Stimulated activated CD4-positive, alpha-beta T cell treated with anti-CD3 and anti-CD28 coated beads, Interleukin-15, amount 100 ng/mL, for 24 hours (primary cell): Measurements from ENCODE around the gene LNPEP.

Experiments used
- DNase-seq: peaks from one replicate; pipeline ENCODE4 v3.0.0-alpha.2; 2020

The LNPEP gene

GRCh38 chr5:96935559-96936430 lies at the start of gene LNPEP:
LNPEP (plus strand) TSS chr5:96936080; CDS start chr5:96936156, 76 bp downstream.
- DNase-seq: peak; percentile 96

DNA sequence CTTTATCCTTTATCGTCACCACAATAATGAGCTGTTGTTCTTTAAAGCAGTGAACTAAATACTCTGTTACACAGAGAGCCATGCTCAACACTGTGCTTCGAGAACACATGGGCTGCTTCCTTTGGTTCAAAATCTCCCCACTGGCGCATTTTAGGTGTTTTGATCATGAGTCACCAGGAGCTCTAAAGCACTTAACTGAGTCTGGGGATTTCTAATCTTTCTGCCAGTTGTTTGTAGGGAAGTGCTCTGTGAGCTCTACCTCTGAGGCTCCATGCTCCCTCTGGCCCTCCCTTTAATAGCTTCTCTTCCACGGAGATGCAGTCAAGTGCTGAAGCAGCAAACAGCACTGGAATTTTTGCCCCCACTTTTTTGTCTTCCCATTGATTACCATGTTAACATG lies 42.5 kb upstream of the LNPEP start:
- DNase-seq: no peak

- peak; percentile 50 for DNase-seq
These were observed 39.6 kb upstream of the LNPEP start for GRCh38 chr5:96896276-96896675.

DNA sequence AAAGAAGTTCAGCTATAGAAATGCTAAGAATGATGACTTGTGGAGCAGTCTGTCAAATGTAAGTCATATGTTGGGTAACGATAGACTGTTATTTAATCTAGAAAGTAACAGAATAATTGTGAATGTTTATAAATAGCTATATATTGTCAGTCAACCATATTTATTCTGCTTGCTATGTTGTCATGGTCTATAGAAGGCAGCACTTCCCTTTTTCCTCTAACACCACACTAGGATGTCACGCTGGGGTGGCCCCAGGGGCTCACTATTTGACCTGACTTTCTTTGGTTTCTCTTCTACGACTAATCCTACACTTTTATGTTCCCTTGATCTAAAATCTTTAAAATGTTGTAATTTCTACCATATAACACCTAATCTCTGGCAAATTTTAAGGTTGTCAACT lies 39.1 kb upstream of the LNPEP start:
- peak; percentile 59 for DNase-seq

- no peak for DNase-seq
These were observed 34.5 kb upstream of the LNPEP start for GRCh38 chr5:96901384-96901783.

- DNase-seq: no peak
These were observed 34.0 kb upstream of the LNPEP start for GRCh38 chr5:96901841-96902240.

DNA sequence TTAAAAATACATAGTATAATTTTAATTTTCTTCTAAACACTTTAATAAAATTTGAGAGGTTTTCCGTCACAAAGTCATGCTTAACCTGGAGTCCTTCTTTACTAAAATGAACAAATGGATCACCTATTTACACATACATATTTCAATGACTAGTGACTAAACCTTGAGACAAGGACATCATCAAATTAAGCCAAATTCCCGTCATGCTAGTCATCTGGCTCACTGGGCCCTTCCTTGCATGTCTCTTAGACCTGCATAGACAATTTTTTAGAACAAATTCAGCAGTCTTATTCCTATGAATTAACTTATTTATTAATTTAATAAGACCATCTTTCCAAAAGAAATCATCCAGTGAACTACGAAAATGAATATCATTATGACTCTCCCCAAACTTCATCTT lies 33.0 kb upstream of the LNPEP start:
- DNase-seq: no peak

DNA sequence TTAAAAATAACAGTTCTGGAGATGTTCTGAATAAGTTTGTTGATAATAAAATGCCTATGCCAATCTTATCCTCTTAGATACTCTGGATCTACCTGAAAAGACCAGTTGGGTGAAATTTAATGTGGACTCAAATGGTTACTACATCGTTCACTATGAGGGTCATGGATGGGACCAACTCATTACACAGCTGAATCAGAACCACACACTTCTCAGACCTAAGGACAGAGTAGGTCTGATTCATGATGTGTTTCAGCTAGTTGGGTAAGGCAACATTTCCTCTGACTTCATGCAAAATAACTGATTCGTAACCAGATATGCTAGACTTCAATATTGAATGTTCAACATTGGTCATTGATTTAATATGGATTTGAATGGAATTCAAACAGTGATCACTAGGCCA lies 32.6 kb upstream of the LNPEP start:
- no peak for DNase-seq

- DNase-seq: no peak
These were observed 31.6 kb upstream of the LNPEP start for GRCh38 chr5:96904054-96904931.

GRCh38 chr5:96905864-96906263 lies 30.0 kb upstream of the LNPEP start:
- no peak for DNase-seq

- DNase-seq: no peak
These were observed 26.9 kb upstream of the LNPEP start for GRCh38 chr5:96909003-96909402.

GRCh38 chr5:96909435-96909834 lies 26.4 kb upstream of the LNPEP start:
- no peak for DNase-seq

DNA sequence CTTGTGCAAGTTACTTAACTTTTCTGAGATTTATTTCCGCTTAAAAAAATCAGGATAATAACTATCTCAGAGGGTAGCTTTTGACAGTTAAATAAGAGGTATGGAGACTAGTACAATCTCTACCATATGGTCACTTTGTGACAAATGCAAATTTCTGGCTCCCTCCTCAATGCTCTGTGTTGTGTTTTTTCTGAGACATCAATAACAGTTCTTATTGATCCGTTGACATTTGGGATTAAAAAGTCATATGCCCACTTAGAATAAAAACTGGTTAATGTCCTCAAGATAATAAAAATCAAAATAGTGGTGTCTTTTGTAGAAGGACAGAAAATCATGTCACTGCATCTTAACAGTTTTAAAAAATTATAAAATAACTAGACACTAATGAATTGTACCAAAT lies 24.7 kb upstream of the LNPEP start:
- no peak for DNase-seq

GRCh38 chr5:96913233-96913632 lies 22.6 kb upstream of the LNPEP start:
- DNase-seq: no peak

GRCh38 chr5:96919754-96920197 lies 16.1 kb upstream of the LNPEP start:
- peak; percentile 26 for DNase-seq

GRCh38 chr5:96920744-96921355 lies 15.0 kb upstream of the LNPEP start:
- no peak for DNase-seq

DNA sequence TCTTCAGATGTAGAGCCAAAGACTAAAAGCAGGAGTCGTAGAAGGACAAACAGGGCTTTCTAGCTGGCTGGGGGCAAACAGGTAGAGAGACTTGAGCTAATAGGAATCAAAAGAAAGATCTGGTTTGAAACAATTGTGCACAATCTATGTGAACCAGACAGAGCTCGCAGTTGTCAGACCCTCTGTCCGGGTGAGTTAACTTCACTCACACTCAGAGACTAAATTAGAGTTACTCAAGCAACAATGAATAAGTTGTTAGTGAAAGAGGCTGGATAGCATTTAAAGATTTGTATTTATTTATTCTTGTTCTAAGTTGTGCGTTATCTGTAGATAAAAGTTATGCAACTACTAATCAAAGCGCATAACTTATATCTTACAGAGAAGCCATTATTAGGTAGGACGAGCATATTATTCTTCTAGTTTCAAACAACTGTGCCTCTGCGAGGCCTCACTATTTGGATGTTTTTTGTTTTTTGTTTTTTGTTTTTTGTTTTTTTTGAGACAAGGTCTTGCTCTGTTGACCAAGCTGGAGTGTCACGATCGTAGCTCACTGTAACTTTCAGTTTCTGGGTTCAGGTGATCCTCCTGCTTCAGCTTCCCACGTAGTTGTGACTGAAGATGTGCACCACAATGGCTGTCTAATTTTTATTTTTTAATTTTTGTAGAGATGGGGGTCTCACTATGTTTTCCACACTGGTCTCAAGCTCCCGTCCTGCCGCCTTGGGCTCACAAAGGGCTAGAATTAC lies 13.2 kb upstream of the LNPEP start:
- DNase-seq: no peak

- DNase-seq: no peak
These were observed 11.8 kb upstream of the LNPEP start for GRCh38 chr5:96924016-96924443.

DNA sequence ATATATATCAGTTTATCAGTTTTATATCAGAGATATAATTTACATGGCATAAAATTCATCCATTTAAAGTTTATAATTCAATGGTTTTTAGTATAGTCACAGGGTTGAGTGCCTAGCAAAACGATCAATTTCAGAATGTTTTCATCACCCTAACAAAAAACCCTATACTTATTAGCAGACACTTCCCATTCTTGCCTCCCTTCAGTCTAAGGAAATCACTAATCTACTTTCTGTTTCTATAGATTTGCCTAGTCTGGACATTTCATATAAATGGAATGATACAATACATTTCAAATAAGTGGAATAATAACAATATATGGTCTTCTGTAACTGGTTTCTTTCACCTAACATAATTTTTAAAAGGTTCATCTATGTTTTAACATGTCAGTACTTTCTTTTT lies 9.6 kb upstream of the LNPEP start:
- DNase-seq: no peak

GRCh38 chr5:96927008-96927407 lies 8.9 kb upstream of the LNPEP start:
- no peak for DNase-seq

GRCh38 chr5:96928931-96929708 lies 6.8 kb upstream of the LNPEP start:
- no peak for DNase-seq

- no peak for DNase-seq
These were observed 5.8 kb upstream of the LNPEP start for GRCh38 chr5:96930058-96930457.
